Thoracic aorta (tissue), 2 donors: ENCODE data around the gene ZER1. TPM values are rescaled to one million over a fixed set of nuclear protein-coding genes. Genes with fewer than 3 reads are reported as not detected.
"Not testable (repeated sequence)": the region's sequence is repeated elsewhere in the genome, so short reads cannot be mapped to it uniquely, and the experiment has no call there.

Experiments used
- ATAC-seq: fragments of 150-250 bp; one replicate; pipeline ENCODE4 v1.8.0; 2017; ENCODE audit warnings: low read depth; ENCODE audit not compliant: insufficient number of reproducible peaks, low FRiP score
- DNase-seq: peaks from one replicate; pipeline ENCODE4 v3.0.0-alpha.2; 2020; ENCODE audit warnings: low spot score
- H3K27ac ChIP-seq, 2 donors: fragments of 200-600 bp; sonication (generic); 1 replicate in 1 of 2; 2 replicates in 1 of 2; pipeline ENCODE4 v1.5.1; 2016; ENCODE audit warnings: mild to moderate bottlenecking in 2 of 2, moderate library complexity in 2 of 2
- H3K27me3 ChIP-seq: fragments of 200-600 bp; sonication (generic); replicated peaks from 2 replicates; pipeline ENCODE4 v1.6.0; 2016; ENCODE audit warnings: mild to moderate bottlenecking; ENCODE audit not compliant: insufficient read depth
- H3K36me3 ChIP-seq: fragments of 200-600 bp; sonication (generic); one replicate; pipeline ENCODE4 v1.5.1; 2016
- H3K4me1 ChIP-seq, 2 donors: fragments of 200-600 bp; sonication (generic); 1 replicate in 1 of 2; 2 replicates in 1 of 2; pipeline versions ENCODE4 v1.5.1 to v1.6.0; 2016; ENCODE audit warnings: low read depth in 2 of 2, mild to moderate bottlenecking in 1 of 2; ENCODE audit not compliant: control insufficient read depth in 1 of 2
- H3K4me3 ChIP-seq: fragments of 200-600 bp; sonication (generic); 2 replicates; pipeline ENCODE4 v1.5.1; 2016; ENCODE audit warnings: mild to moderate bottlenecking
- H3K9me3 ChIP-seq: fragments of 200-600 bp; sonication (generic); 2 replicates; pipeline ENCODE4 v1.5.1; 2016
- total RNA-seq, 2 donors: library from RNA; depleted of rRNA; stranded (reverse); fragments of >200 nt; gene quantifications; one replicate each; pipeline versions ENCODE4 v1.1.0 to v1.2.3, GENCODE V29; 2016
- TF ChIP-seq, protein P1 (sequence below): fragments of 200-600 bp; sonication (generic); IDR thresholded peaks from one replicate; pipeline ENCODE4 v1.5.1; 2019; ENCODE audit warnings: antibody characterized with exemption

ZER1 gene
- total RNA-seq, 2 donors from 2014 or later = 42.5 to 65.4 TPM

GRCh38 chr9:128786681-128787601 lies 15.2 kb upstream of the ZER1 start, which contains the start of gene TBC1D13:
TBC1D13 (plus strand) TSS chr9:128787253; CDS start chr9:128787354, 101 bp downstream.
- Histone ChIP-seq H3K4me1 (peaks cover 7 to 25% of the 10 kb centered on the region in 2 donors), H3K36me3 (peaks cover 16% of the 10 kb centered on the region), H3K27me3 (no peaks in the 10 kb centered on the region), H3K4me3 (peak within 1 kb of the TSS; percentile 97), H3K27ac (peak within 1 kb of the TSS; percentile 48 to 82), H3K9me3 (no peaks in the 10 kb centered on the region)
- TF ChIP-seq, protein P1, sequence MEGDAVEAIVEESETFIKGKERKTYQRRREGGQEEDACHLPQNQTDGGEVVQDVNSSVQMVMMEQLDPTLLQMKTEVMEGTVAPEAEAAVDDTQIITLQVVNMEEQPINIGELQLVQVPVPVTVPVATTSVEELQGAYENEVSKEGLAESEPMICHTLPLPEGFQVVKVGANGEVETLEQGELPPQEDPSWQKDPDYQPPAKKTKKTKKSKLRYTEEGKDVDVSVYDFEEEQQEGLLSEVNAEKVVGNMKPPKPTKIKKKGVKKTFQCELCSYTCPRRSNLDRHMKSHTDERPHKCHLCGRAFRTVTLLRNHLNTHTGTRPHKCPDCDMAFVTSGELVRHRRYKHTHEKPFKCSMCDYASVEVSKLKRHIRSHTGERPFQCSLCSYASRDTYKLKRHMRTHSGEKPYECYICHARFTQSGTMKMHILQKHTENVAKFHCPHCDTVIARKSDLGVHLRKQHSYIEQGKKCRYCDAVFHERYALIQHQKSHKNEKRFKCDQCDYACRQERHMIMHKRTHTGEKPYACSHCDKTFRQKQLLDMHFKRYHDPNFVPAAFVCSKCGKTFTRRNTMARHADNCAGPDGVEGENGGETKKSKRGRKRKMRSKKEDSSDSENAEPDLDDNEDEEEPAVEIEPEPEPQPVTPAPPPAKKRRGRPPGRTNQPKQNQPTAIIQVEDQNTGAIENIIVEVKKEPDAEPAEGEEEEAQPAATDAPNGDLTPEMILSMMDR = no peak
- peak; percentile 46 for ATAC-seq
- peak; percentile 61 for DNase-seq

- TF ChIP-seq, protein P1 = no peak
- no peaks in the 10 kb centered on the region for H3K9me3 ChIP-seq
- H3K36me3 ChIP-seq = peaks cover 2% of the 10 kb centered on the region
- peaks cover 7 to 25% of the 10 kb centered on the region in 2 donors for H3K4me1 ChIP-seq
- DNase-seq (no peak), ATAC-seq (no peak)
- H3K4me3 ChIP-seq = no peak overlapping the region
- no peak overlapping the region for H3K27ac ChIP-seq
- no peaks in the 10 kb centered on the region for H3K27me3 ChIP-seq
Observed at GRCh38 chr9:128785427-128785826, 13.7 kb upstream of the ZER1 start.

DNA sequence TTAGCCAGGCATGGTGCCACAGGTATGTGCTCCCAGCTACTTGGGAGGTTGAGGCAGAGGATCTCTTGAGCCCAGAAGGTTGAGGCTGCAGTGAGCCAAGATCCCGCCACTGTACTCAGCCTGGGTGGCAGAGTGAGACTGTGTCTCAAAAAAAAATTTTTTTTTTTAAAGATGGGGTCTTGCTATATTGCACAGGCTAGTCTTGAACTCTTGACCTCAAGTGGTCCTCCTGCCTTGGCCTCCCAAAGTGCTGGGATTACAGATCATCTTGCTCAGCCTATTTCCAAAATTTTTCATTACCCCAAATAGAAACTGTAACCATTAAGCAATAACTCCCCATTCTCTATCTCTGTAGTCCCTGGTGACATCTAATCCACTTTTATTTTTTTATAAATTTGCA lies 10.9 kb upstream of the ZER1 start:
- no peaks in the 10 kb centered on the region for H3K9me3 ChIP-seq
- TF ChIP-seq, protein P1 = no peak
- H3K27ac ChIP-seq = no peak overlapping the region
- DNase-seq (no peak), ATAC-seq (no peak)
- no peaks in the 10 kb centered on the region for H3K36me3 ChIP-seq
- peaks cover 3 to 12% of the 10 kb centered on the region in 2 donors for H3K4me1 ChIP-seq
- no peak overlapping the region for H3K4me3 ChIP-seq
- no peaks in the 10 kb centered on the region for H3K27me3 ChIP-seq

GRCh38 chr9:128781187-128782070 lies 9.7 kb upstream of the ZER1 start:
- H3K9me3 ChIP-seq = no peaks in the 10 kb centered on the region
- H3K27ac ChIP-seq = no peak overlapping the region
- no peak overlapping the region for H3K4me3 ChIP-seq
- peaks cover under 1 to 8% of the 10 kb centered on the region in 2 donors for H3K4me1 ChIP-seq
- no peak for ATAC-seq
- no peaks in the 10 kb centered on the region for H3K36me3 ChIP-seq
- H3K27me3 ChIP-seq = no peaks in the 10 kb centered on the region
- TF ChIP-seq, protein P1 = no peak
- DNase-seq = no peak

DNA sequence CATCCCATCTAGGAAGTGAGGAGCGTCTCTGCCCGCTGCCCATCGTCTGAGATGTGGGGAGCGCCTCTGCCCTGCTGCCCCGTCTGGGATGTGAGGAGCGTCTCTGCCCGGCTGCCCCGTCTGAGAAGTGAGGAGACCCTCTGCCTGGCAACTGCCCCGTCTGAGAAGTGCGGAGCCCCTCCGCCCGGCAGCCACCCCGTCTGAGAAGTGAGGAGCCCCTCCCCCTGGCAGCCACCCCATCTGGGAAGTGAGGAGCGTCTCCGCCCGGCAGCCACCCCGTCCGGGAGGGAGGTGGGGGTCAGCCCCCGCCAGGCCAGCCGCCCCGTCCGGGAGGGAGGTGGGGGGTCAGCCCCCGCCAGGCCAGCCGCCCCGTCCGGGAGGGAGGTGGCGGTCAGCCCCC lies 8.4 kb upstream of the ZER1 start:
- not testable (repeated sequence) for H3K36me3 ChIP-seq, H3K4me1 ChIP-seq, H3K27ac ChIP-seq, H3K4me3 ChIP-seq, DNase-seq, ATAC-seq, H3K27me3 ChIP-seq, H3K9me3 ChIP-seq
